ENCODE measurements around the gene ZCCHC4. TPM values are rescaled to one million over a fixed set of nuclear protein-coding genes. Genes with fewer than 3 reads are reported as not detected.
A peak's percentile ranks its signal among the peaks of the same experiment; 100 is the strongest.
"Not testable (repeated sequence)": the region's sequence is repeated elsewhere in the genome, so short reads cannot be mapped to it uniquely, and the experiment has no call there.

The ZCCHC4 gene
- polyA plus RNA-seq, 1 donor from 2014 or later = 10.1 TPM

DNA sequence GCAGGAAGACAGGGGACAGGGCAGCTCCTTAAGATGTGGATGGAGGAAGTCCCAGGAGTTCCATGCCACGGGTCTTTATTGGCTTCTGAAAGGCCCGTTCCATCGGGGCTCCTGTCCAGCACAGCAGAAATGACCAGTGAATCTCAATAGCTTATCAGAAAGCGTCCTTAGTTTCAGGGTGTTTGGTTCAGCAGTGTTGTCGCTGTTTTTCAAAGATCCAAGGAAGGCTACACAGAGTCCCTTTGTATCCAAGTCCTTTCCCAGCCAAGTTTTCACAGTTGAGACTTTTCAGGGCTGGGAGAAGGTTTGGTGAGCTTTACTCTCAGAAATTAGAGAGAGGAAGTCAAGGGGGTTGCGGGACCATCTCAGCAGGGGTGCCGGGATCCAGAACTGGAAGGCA lies 5.0 kb upstream of the ZCCHC4 start:
- Mint-ChIP-seq H3K4me3 (no peak overlapping the region), H3K36me3 (no peaks in the 10 kb centered on the region), H3K4me1 (peaks cover 21 to 31% (median 25%) of the 10 kb centered on the region in 3 donors), H3K27ac (no peak overlapping the region), H3K9me3 (peaks cover 0 to 1% (median 0%) of the 10 kb centered on the region in 3 donors), H3K27me3 (peaks cover 3% of the 10 kb centered on the region)

DNA sequence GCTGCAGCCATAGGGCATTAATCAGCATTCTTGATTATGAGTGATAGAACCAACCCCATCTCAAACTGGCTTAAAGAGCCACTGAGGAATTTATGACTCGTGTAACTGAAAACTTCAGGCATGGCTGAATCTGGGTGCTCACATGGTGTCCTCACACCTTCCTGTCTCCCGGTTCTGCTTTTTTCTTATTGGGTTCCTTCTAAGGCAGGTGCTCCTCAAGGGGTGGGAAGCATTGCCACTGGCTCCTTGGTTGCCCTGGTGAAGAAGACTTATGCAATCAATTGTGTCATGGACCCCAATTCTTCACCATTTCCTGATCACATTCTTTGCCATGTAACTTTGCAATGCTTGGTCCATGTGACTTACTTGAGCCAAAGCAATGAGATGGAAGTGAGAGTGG lies 4.3 kb upstream of the ZCCHC4 start:
- Mint-ChIP-seq H3K4me1 (peaks cover 25 to 34% (median 31%) of the 10 kb centered on the region in 3 donors), H3K9me3 (peaks cover 0 to 1% (median 0%) of the 10 kb centered on the region in 3 donors), H3K27me3 (peaks cover 2% of the 10 kb centered on the region), H3K27ac (peak overlapping the region in 1 of 3 donors; percentile 60), H3K4me3 (peak overlapping the region in 1 of 4 donors; percentile 20), H3K36me3 (no peaks in the 10 kb centered on the region)

DNA sequence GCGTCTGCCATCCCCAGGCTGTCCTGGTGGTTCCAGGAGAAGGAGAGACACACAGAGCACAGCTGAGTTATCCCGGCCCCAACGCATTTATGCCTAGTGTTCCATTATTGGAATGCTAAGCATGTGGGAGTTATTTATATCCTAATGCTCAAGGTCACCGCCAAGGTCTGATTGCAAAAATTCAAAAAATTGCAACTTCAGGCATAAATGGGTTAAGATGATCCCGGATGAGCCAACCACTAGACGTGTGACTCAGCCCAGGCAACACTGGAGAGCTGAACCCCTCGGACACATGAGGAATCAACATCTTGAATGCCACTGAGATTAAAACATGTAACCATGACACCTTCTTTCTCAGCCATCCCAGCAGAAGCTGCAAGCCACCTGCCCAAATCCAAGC lies 3.8 kb upstream of the ZCCHC4 start:
- H3K27ac Mint-ChIP-seq = peak overlapping the region in 1 of 3 donors; percentile 60
- H3K4me3 Mint-ChIP-seq = peak overlapping the region in 1 of 4 donors; percentile 14
- H3K36me3 Mint-ChIP-seq = no peaks in the 10 kb centered on the region
- peaks cover 2% of the 10 kb centered on the region for H3K27me3 Mint-ChIP-seq
- H3K9me3 Mint-ChIP-seq = peaks cover 0 to 1% (median 0%) of the 10 kb centered on the region in 3 donors
- peaks cover 28 to 35% (median 34%) of the 10 kb centered on the region in 3 donors for H3K4me1 Mint-ChIP-seq

- Mint-ChIP-seq H3K4me1 (peaks cover 28 to 35% (median 34%) of the 10 kb centered on the region in 3 donors), H3K27me3 (peaks cover 2% of the 10 kb centered on the region), H3K9me3 (peaks cover 0 to 1% (median 0%) of the 10 kb centered on the region in 3 donors), H3K36me3 (no peaks in the 10 kb centered on the region), H3K27ac (peak overlapping the region; percentile 56 to 95 (median 94)), H3K4me3 (peak overlapping the region; percentile 44 to 85 (median 75))
These were observed 2.3 kb upstream of the ZCCHC4 start for GRCh38 chr4:25310066-25310802.

DNA sequence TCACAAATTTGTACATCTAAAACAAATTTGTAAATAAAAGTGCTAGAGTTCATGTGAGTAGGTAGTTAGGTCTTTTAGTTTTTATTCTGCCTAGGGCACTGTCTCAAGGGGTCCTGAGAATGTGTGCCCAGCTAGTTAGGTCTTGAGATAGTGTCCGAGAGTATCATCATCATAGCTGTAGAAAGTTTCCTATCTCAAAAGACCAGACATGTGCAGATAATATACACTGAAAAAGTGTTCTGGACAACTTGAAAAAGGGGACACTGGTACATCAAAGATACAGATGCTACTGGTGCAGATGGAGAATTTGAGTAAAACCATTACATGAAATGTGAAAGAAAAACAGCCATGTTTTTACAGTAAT lies 1.8 kb upstream of the ZCCHC4 start:
- peaks cover 28 to 35% (median 34%) of the 10 kb centered on the region in 3 donors for H3K4me1 Mint-ChIP-seq
- H3K27me3 Mint-ChIP-seq = peaks cover 2% of the 10 kb centered on the region
- H3K27ac Mint-ChIP-seq = peak overlapping the region; percentile 56 to 95 (median 94)
- H3K9me3 Mint-ChIP-seq = peaks cover 0 to 1% (median 0%) of the 10 kb centered on the region in 3 donors
- peak overlapping the region; percentile 44 to 85 (median 75) for H3K4me3 Mint-ChIP-seq
- H3K36me3 Mint-ChIP-seq = peaks cover 2% of the 10 kb centered on the region

- Mint-ChIP-seq H3K27ac (peak overlapping the region; percentile 84 to 97 (median 96)), H3K9me3 (peaks cover 0 to 1% (median 0%) of the 10 kb centered on the region in 3 donors), H3K27me3 (peaks cover 2% of the 10 kb centered on the region), H3K4me3 (peak overlapping the region; percentile 97 to 99 (median 98)), H3K36me3 (peaks cover 4% of the 10 kb centered on the region), H3K4me1 (peaks cover 30 to 43% (median 37%) of the 10 kb centered on the region in 3 donors)
These were observed 774 bp downstream of the ZCCHC4 start for GRCh38 chr4:25313201-25313895.

GRCh38 chr4:25320336-25320735 lies 7.8 kb downstream of the ZCCHC4 start:
- H3K27ac Mint-ChIP-seq = no peak overlapping the region
- peaks cover 4% of the 10 kb centered on the region for H3K36me3 Mint-ChIP-seq
- H3K4me1 Mint-ChIP-seq = peaks cover 2 to 9% (median 8%) of the 10 kb centered on the region in 3 donors
- H3K4me3 Mint-ChIP-seq = no peak overlapping the region
- H3K9me3 Mint-ChIP-seq = no peaks in the 10 kb centered on the region
- no peaks in the 10 kb centered on the region for H3K27me3 Mint-ChIP-seq

DNA sequence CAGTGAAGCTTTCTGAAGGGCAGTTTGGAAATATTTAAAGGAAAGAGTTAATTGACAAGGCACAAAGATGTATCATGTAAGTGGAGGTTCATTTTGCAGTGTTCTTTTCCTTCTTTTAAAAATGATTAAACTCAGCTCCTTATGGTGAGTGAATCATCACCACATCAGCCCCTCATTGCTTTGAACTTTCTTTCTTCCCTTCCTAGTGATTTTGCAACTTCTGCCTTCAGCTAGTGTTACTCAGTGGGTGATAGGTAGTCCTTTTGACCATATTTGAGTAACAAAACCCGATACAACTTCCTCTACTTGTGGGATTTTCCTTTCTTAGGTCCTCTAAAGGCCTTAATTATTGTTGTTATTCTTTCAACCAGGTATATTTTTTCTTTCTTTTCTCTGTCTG lies 8.2 kb downstream of the ZCCHC4 start:
- Mint-ChIP-seq H3K27me3 (no peaks in the 10 kb centered on the region), H3K9me3 (no peaks in the 10 kb centered on the region), H3K4me3 (no peak overlapping the region), H3K27ac (no peak overlapping the region), H3K4me1 (peaks cover 2 to 9% (median 8%) of the 10 kb centered on the region in 3 donors), H3K36me3 (peaks cover 2% of the 10 kb centered on the region)

DNA sequence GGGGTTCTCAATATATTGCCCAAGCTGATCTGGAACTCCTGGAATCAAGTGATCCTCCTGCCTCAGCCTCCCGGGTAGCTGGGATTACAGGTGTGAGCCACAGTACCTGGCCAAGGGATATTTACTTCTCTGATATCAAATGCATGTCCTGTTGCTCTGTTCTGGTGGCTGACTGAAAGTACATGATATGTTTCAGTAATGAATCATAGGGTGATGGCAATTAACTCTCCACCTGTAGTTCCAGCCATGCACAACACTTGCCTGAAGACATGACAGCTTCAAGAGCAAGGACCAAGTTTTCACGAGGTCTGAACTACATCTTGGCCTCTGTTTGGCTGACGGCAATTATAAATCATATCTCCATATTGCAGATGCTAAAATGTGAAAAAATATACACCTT lies 9.1 kb downstream of the ZCCHC4 start:
- Mint-ChIP-seq H3K27ac (no peak overlapping the region), H3K9me3 (no peaks in the 10 kb centered on the region), H3K4me3 (no peak overlapping the region), H3K36me3 (peaks cover 7% of the 10 kb centered on the region), H3K27me3 (no peaks in the 10 kb centered on the region), H3K4me1 (peaks cover 2 to 8% (median 3%) of the 10 kb centered on the region in 3 donors)

GRCh38 chr4:25328463-25328862 lies 15.9 kb downstream of the ZCCHC4 start:
- H3K27me3 Mint-ChIP-seq, H3K27ac Mint-ChIP-seq, H3K9me3 Mint-ChIP-seq: not testable (repeated sequence)
- Mint-ChIP-seq H3K36me3 (peaks cover 11% of the 10 kb centered on the region), H3K4me1 (peaks cover 6 to 12% (median 9%) of the 10 kb centered on the region in 3 donors), H3K4me3 (peak overlapping the region in 1 of 4 donors; percentile 17)

DNA sequence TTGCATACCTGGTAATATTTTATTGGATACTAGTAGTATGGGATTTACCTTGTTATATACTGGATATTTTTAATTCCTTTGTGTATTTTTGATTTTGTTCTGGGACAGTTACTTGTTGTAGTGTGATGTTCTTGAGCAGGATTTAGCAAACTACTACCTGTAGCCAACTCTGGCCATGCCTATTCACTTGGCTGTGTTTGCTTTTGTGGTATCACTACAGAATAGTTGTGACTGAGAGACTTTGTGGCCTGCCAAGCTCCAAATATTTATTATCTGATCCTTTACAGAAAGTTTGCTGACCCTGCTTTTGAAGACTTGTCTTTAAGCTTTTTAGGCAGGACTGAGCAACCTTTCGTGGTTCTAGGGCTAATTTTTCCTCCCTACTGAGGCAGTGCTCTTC lies 17.8 kb downstream of the ZCCHC4 start:
- no peaks in the 10 kb centered on the region for H3K27me3 Mint-ChIP-seq
- peak overlapping the region in 1 of 3 donors; percentile 96 for H3K27ac Mint-ChIP-seq
- H3K36me3 Mint-ChIP-seq = peaks cover 13% of the 10 kb centered on the region
- peaks cover 6 to 9% (median 8%) of the 10 kb centered on the region in 3 donors for H3K4me1 Mint-ChIP-seq
- H3K4me3 Mint-ChIP-seq = no peak overlapping the region
- H3K9me3 Mint-ChIP-seq = no peaks in the 10 kb centered on the region

GRCh38 chr4:25330905-25331808 lies 18.6 kb downstream of the ZCCHC4 start:
- Mint-ChIP-seq H3K36me3 (peaks cover 9% of the 10 kb centered on the region), H3K27me3 (no peaks in the 10 kb centered on the region), H3K4me1 (peaks cover 6 to 9% (median 8%) of the 10 kb centered on the region in 3 donors), H3K4me3 (peak overlapping the region; percentile 28 to 89 (median 70)), H3K9me3 (no peaks in the 10 kb centered on the region), H3K27ac (peak overlapping the region in 2 of 3 donors; percentile 12 to 96)

- peaks cover 8% of the 10 kb centered on the region for H3K36me3 Mint-ChIP-seq
- H3K27me3 Mint-ChIP-seq = no peaks in the 10 kb centered on the region
These were observed 31.1 kb downstream of the ZCCHC4 start for GRCh38 chr4:25343671-25344070.

DNA sequence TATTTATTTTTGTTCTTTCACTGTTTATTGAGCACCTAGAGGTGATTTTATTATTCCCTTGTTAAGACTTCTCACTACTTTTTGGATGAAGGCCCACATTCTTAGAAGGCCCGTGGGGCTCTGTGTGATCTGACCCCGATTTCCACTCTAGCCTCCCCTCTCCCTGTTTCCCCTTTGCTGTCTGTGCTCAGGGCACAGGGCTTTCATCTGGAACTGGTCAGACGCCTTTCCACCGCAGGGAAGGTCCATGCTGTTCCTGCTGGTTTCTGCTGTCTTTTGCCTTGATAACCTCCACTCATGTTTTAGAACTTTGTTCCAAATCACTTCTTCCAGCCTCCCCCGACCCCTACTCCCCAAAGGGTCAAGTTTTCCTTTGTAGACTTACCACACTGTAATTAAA lies 33.2 kb downstream of the ZCCHC4 start:
- Mint-ChIP-seq H3K4me3 (no peak overlapping the region), H3K9me3 (no peaks in the 10 kb centered on the region), H3K27ac (no peak overlapping the region), H3K27me3 (no peaks in the 10 kb centered on the region), H3K4me1 (peaks cover 0 to 4% (median 1%) of the 10 kb centered on the region in 3 donors), H3K36me3 (peaks cover 8% of the 10 kb centered on the region)

More at GRCh38 chr4:25343671-25344070, 31.1 kb downstream of the ZCCHC4 start:
- Mint-ChIP-seq H3K4me1 (peaks cover 0 to 4% (median 1%) of the 10 kb centered on the region in 3 donors), H3K4me3 (no peak overlapping the region), H3K27ac (no peak overlapping the region), H3K9me3 (no peaks in the 10 kb centered on the region)

Measured in IgD-negative memory B cell (primary cell).